ENCODE measurements around the gene ZNF611.

Gene ZNF611

GRCh38 chr19:52664461-52664860 is 70.4 kb downstream of the ZNF611 start:
- H3K14ac ChIP-seq (ENCODE audit: low read length), result peak overlapping the region; percentile 39
- H2BK12ac ChIP-seq (ENCODE audit: low read length), result no peak overlapping the region
- H3K4me1 ChIP-seq (ENCODE audit: control insufficient read depth in 1 of 2, insufficient read depth in 2 of 2, low read length in 2 of 2), result peaks cover 21 to 29% of the 10 kb centered on the region in 2 experiments
- no peak overlapping the region for H4K12ac ChIP-seq (ENCODE audit: low read depth, low read length)
- H3K18ac ChIP-seq (ENCODE audit: low read length), result peak overlapping the region; percentile 80
- no peaks in the 10 kb centered on the region for H3K27me3 ChIP-seq (ENCODE audit: insufficient read depth, low read length)
- H3K9me3 ChIP-seq (ENCODE audit: insufficient read depth, low read depth, low read length), result no peaks in the 10 kb centered on the region
- peak overlapping the region; percentile 66 for H4K8ac ChIP-seq (ENCODE audit: low read depth, low read length)
- no peak for DNase-seq
- no CpG with 5 or more reads among the region's 5 CpGs for WGBS (ENCODE audit: extremely low coverage, insufficient coverage, insufficient read length)
- no peak overlapping the region for H3K4me2 ChIP-seq (ENCODE audit: low read length)
- peaks cover 11% of the 10 kb centered on the region for H3K79me2 ChIP-seq (ENCODE audit: control insufficient read depth, insufficient read depth, low read length, poor library complexity)
- H2BK5ac ChIP-seq (ENCODE audit: low read depth, low read length, poor library complexity), result peak overlapping the region; percentile 59
- no peak overlapping the region for H3K9ac ChIP-seq (ENCODE audit: low read length)
- no peak overlapping the region for H3K4me3 ChIP-seq (ENCODE audit: low read depth, low read length)
- H3K27ac ChIP-seq (ENCODE audit: low read depth, low read length), result peak overlapping the region; percentile 4
- no peak overlapping the region for H2AFZ ChIP-seq (ENCODE audit: insufficient read depth, low read length, poor library complexity)
- no peak overlapping the region for H3K23ac ChIP-seq (ENCODE audit: low read length)
- peaks cover 30 to 42% of the 10 kb centered on the region in 2 experiments for H3K36me3 ChIP-seq (ENCODE audit: control insufficient read depth in 1 of 2, insufficient read depth in 2 of 2, low read length in 2 of 2)
- peaks cover 10% of the 10 kb centered on the region for H3K79me1 ChIP-seq (ENCODE audit: low read length)
- H2AK5ac ChIP-seq (ENCODE audit: low read length), result no peak overlapping the region
- H4K91ac ChIP-seq (ENCODE audit: low read depth, low read length), result no peak overlapping the region
- no peak overlapping the region for H2BK120ac ChIP-seq (ENCODE audit: insufficient read depth, low read length, poor library complexity)
- peak overlapping the region; percentile 83 for H3K4ac ChIP-seq (ENCODE audit: low read depth, low read length)

- Histone ChIP-seq H3K36me3 (ENCODE audit: control insufficient read depth in 1 of 2, insufficient read depth in 2 of 2, low read length in 2 of 2) (peaks cover 38 to 51% of the 10 kb centered on the region in 2 experiments), H2BK5ac (ENCODE audit: low read depth, low read length, poor library complexity) (no peak overlapping the region), H3K79me2 (ENCODE audit: control insufficient read depth, insufficient read depth, low read length, poor library complexity) (peaks cover 8% of the 10 kb centered on the region), H3K79me1 (ENCODE audit: low read length) (peaks cover 10% of the 10 kb centered on the region), H2BK120ac (ENCODE audit: insufficient read depth, low read length, poor library complexity) (no peak overlapping the region), H2BK12ac (ENCODE audit: low read length) (no peak overlapping the region), H2AK5ac (ENCODE audit: low read length) (no peak overlapping the region), H2AFZ (ENCODE audit: insufficient read depth, low read length, poor library complexity) (no peak overlapping the region), H3K4me3 (ENCODE audit: low read depth, low read length) (no peak overlapping the region), H3K23ac (ENCODE audit: low read length) (no peak overlapping the region), H3K14ac (ENCODE audit: low read length) (no peak overlapping the region), H3K27ac (ENCODE audit: low read depth, low read length) (peak overlapping the region; percentile 55), H4K8ac (ENCODE audit: low read depth, low read length) (no peak overlapping the region), H4K91ac (ENCODE audit: low read depth, low read length) (no peak overlapping the region), H3K4me1 (ENCODE audit: control insufficient read depth in 1 of 2, insufficient read depth in 2 of 2, low read length in 2 of 2) (peaks cover 21 to 31% of the 10 kb centered on the region in 2 experiments), H3K9ac (ENCODE audit: low read length) (no peak overlapping the region), H3K4ac (ENCODE audit: low read depth, low read length) (no peak overlapping the region), H3K9me3 (ENCODE audit: insufficient read depth, low read depth, low read length) (no peaks in the 10 kb centered on the region), H3K4me2 (ENCODE audit: low read length) (no peak overlapping the region), H4K12ac (ENCODE audit: low read depth, low read length) (no peak overlapping the region), H3K18ac (ENCODE audit: low read length) (no peak overlapping the region), H3K27me3 (ENCODE audit: insufficient read depth, low read length) (no peaks in the 10 kb centered on the region)
- no CpG with 5 or more reads among the region's 3 CpGs for WGBS (ENCODE audit: extremely low coverage, insufficient coverage, insufficient read length)
- peak; percentile 72 to 85 for DNase-seq
These were observed 72.2 kb downstream of the ZNF611 start for GRCh38 chr19:52662631-52663030.

GRCh38 chr19:52660981-52661380 is 73.9 kb downstream of the ZNF611 start:
- H3K23ac ChIP-seq (ENCODE audit: low read length), result no peak overlapping the region
- H3K4me1 ChIP-seq (ENCODE audit: control insufficient read depth in 1 of 2, insufficient read depth in 2 of 2, low read length in 2 of 2), result peaks cover 21 to 31% of the 10 kb centered on the region in 2 experiments
- H3K14ac ChIP-seq (ENCODE audit: low read length), result no peak overlapping the region
- no CpG with 5 or more reads among the region's 3 CpGs for WGBS (ENCODE audit: extremely low coverage, insufficient coverage, insufficient read length)
- no peaks in the 10 kb centered on the region for H3K27me3 ChIP-seq (ENCODE audit: insufficient read depth, low read length)
- H2AK5ac ChIP-seq (ENCODE audit: low read length), result no peak overlapping the region
- H3K9me3 ChIP-seq (ENCODE audit: insufficient read depth, low read depth, low read length), result no peaks in the 10 kb centered on the region
- H2BK12ac ChIP-seq (ENCODE audit: low read length), result no peak overlapping the region
- peaks cover 47 to 61% of the 10 kb centered on the region in 2 experiments for H3K36me3 ChIP-seq (ENCODE audit: control insufficient read depth in 1 of 2, insufficient read depth in 2 of 2, low read length in 2 of 2)
- no peak overlapping the region for H4K12ac ChIP-seq (ENCODE audit: low read depth, low read length)
- H3K4ac ChIP-seq (ENCODE audit: low read depth, low read length), result no peak overlapping the region
- H2AFZ ChIP-seq (ENCODE audit: insufficient read depth, low read length, poor library complexity), result no peak overlapping the region
- H3K27ac ChIP-seq (ENCODE audit: low read depth, low read length), result peak overlapping the region; percentile 32
- H3K9ac ChIP-seq (ENCODE audit: low read length), result no peak overlapping the region
- no peak overlapping the region for H4K8ac ChIP-seq (ENCODE audit: low read depth, low read length)
- peak overlapping the region; percentile 66 for H3K18ac ChIP-seq (ENCODE audit: low read length)
- peaks cover 8% of the 10 kb centered on the region for H3K79me2 ChIP-seq (ENCODE audit: control insufficient read depth, insufficient read depth, low read length, poor library complexity)
- no peak overlapping the region for H3K4me2 ChIP-seq (ENCODE audit: low read length)
- peaks cover 10% of the 10 kb centered on the region for H3K79me1 ChIP-seq (ENCODE audit: low read length)
- H4K91ac ChIP-seq (ENCODE audit: low read depth, low read length), result no peak overlapping the region
- H2BK5ac ChIP-seq (ENCODE audit: low read depth, low read length, poor library complexity), result no peak overlapping the region
- H3K4me3 ChIP-seq (ENCODE audit: low read depth, low read length), result no peak overlapping the region
- H2BK120ac ChIP-seq (ENCODE audit: insufficient read depth, low read length, poor library complexity), result peak overlapping the region; percentile 28
- no peak for DNase-seq

GRCh38 chr19:52659013-52659412 is 75.8 kb downstream of the ZNF611 start:
- no peak overlapping the region for H2AFZ ChIP-seq (ENCODE audit: insufficient read depth, low read length, poor library complexity)
- H3K9ac ChIP-seq (ENCODE audit: low read length), result no peak overlapping the region
- DNase-seq, result no peak
- H3K79me1 ChIP-seq (ENCODE audit: low read length), result peaks cover 10% of the 10 kb centered on the region
- no peak overlapping the region for H3K18ac ChIP-seq (ENCODE audit: low read length)
- no peak overlapping the region for H2BK120ac ChIP-seq (ENCODE audit: insufficient read depth, low read length, poor library complexity)
- peaks cover 4% of the 10 kb centered on the region for H3K79me2 ChIP-seq (ENCODE audit: control insufficient read depth, insufficient read depth, low read length, poor library complexity)
- H2AK5ac ChIP-seq (ENCODE audit: low read length), result no peak overlapping the region
- H2BK12ac ChIP-seq (ENCODE audit: low read length), result no peak overlapping the region
- no CpG with 5 or more reads among the region's 14 CpGs for WGBS (ENCODE audit: extremely low coverage, insufficient coverage, insufficient read length)
- H3K4me2 ChIP-seq (ENCODE audit: low read length), result no peak overlapping the region
- no peak overlapping the region for H4K91ac ChIP-seq (ENCODE audit: low read depth, low read length)
- H3K4me3 ChIP-seq (ENCODE audit: low read depth, low read length), result no peak overlapping the region
- no peaks in the 10 kb centered on the region for H3K9me3 ChIP-seq (ENCODE audit: insufficient read depth, low read depth, low read length)
- no peak overlapping the region for H2BK5ac ChIP-seq (ENCODE audit: low read depth, low read length, poor library complexity)
- H4K8ac ChIP-seq (ENCODE audit: low read depth, low read length), result no peak overlapping the region
- H3K23ac ChIP-seq (ENCODE audit: low read length), result no peak overlapping the region
- peaks cover 13 to 22% of the 10 kb centered on the region in 2 experiments for H3K4me1 ChIP-seq (ENCODE audit: control insufficient read depth in 1 of 2, insufficient read depth in 2 of 2, low read length in 2 of 2)
- H3K14ac ChIP-seq (ENCODE audit: low read length), result no peak overlapping the region
- H4K12ac ChIP-seq (ENCODE audit: low read depth, low read length), result no peak overlapping the region
- peak overlapping the region; percentile 27 for H3K4ac ChIP-seq (ENCODE audit: low read depth, low read length)
- no peaks in the 10 kb centered on the region for H3K27me3 ChIP-seq (ENCODE audit: insufficient read depth, low read length)
- peaks cover 43 to 67% of the 10 kb centered on the region in 2 experiments for H3K36me3 ChIP-seq (ENCODE audit: control insufficient read depth in 1 of 2, insufficient read depth in 2 of 2, low read length in 2 of 2)
- H3K27ac ChIP-seq (ENCODE audit: low read depth, low read length), result no peak overlapping the region

Measured in trophoblast cell (in vitro differentiated cells and primary cell).